OCI-LY3 (cell line): ENCODE measurements around the gene NPB.
A peak's percentile ranks its signal among the peaks of the same experiment; 100 is the strongest.

Experiments
- H2AFZ ChIP-seq: fragments of 200-600, 300-600 bp; shearing (Covaris generic); 2 replicates; pipeline ENCODE4 v1.6.0; 2014; ENCODE audit warnings: antibody characterized with exemption, low read depth, low read length
- H3K27ac ChIP-seq: fragments of 200-600, 300-600 bp; sonication (generic); 2 replicates; pipeline ENCODE4 v1.5.1; 2014; ENCODE audit warnings: mild to moderate bottlenecking, low read length, moderate library complexity, mixed read lengths
- H3K27me3 ChIP-seq: fragments of 200-600, 300-600 bp; sonication (generic); 2 replicates; pipeline ENCODE4 v1.6.1; 2014; ENCODE audit warnings: low read depth, low read length, mixed read lengths
- H3K36me3 ChIP-seq: fragments of 200-600, 300-600 bp; sonication (generic); replicated peaks from 2 replicates; pipeline ENCODE3; 2014; ENCODE audit warnings: low read depth, low read length, mixed read lengths
- H3K4me1 ChIP-seq: fragments of 300-600, 200-600 bp; sonication (generic); 2 replicates; pipeline ENCODE4 v1.6.1; 2014; ENCODE audit warnings: low read length, mixed read lengths
- H3K4me2 ChIP-seq: fragments of 200-600, 300-600 bp; sonication (generic); 2 replicates; pipeline ENCODE4 v1.6.1; 2014; ENCODE audit warnings: low read length, mixed read lengths
- H3K4me3 ChIP-seq: fragments of 300-600, 200-600 bp; sonication (generic); 2 replicates; pipeline ENCODE4 v1.5.1; 2014; ENCODE audit warnings: antibody characterized with exemption, mild to moderate bottlenecking, low read length, moderate library complexity
- H3K79me2 ChIP-seq: fragments of 300-600, 200-600 bp; shearing (Covaris generic); 2 replicates; pipeline ENCODE4 v1.6.1; 2014; ENCODE audit warnings: mild to moderate bottlenecking, low read length, mixed read lengths
- H3K9ac ChIP-seq: fragments of 300-600, 200-600 bp; shearing (Covaris generic); 2 replicates; pipeline ENCODE4 v1.6.0; 2014; ENCODE audit warnings: mild to moderate bottlenecking, low read length, moderate library complexity
- H3K9me3 ChIP-seq: fragments of 200-600, 300-600 bp; shearing (Covaris generic); 2 replicates; pipeline ENCODE4 v1.6.1; 2014; ENCODE audit warnings: low read length, mixed read lengths; ENCODE audit not compliant: insufficient read depth
- H4K20me1 ChIP-seq: fragments of 200-600, 300-600 bp; sonication (generic); 2 replicates; pipeline ENCODE4 v1.6.1; 2016; ENCODE audit warnings: low read length, mixed read lengths; ENCODE audit not compliant: insufficient read depth
- CTCF ChIP-seq: fragments of 200-600, 300-600 bp; sonication (generic); IDR thresholded peaks from 2 replicates; pipeline ENCODE4 v1.5.1; 2014; ENCODE audit warnings: antibody characterized with exemption, low read length, low read depth
- EZH2phosphoT487 ChIP-seq: fragments of 200-600 bp; shearing (Covaris generic); IDR thresholded peaks from 2 replicates; pipeline ENCODE4 v1.6.1; 2018; ENCODE audit warnings: antibody characterized with exemption, mixed run types, low read depth

Gene NPB

GRCh38 chr17:81940538-81941483 is 38.8 kb downstream of the NPB start:
- Histone ChIP-seq H4K20me1 (no peaks in the 10 kb centered on the region), H3K4me2 (no peak overlapping the region)

GRCh38 chr17:81941484-81942166 is 39.6 kb downstream of the NPB start:
- Histone ChIP-seq H3K4me2 (peak overlapping the region; percentile 36), H3K27me3 (peaks cover 12% of the 10 kb centered on the region; the same call in 1 of the 2 replicates), H4K20me1 (no peaks in the 10 kb centered on the region), H3K4me1 (peaks cover 14% of the 10 kb centered on the region), H3K9me3 (no peaks in the 10 kb centered on the region), H2AFZ (no peak overlapping the region), H3K4me3 (peak overlapping the region; percentile 10; the same call in 1 of the 2 replicates), H3K36me3 (no peaks in the 10 kb centered on the region), H3K9ac (no peak overlapping the region), H3K27ac (no peak overlapping the region), H3K79me2 (peaks cover 3% of the 10 kb centered on the region; the same call in 1 of the 2 replicates)
- TF ChIP-seq EZH2phosphoT487 (no peak), CTCF (no peak)

More at GRCh38 chr17:81940538-81941483, 38.8 kb downstream of the NPB start:
- H3K9me3 ChIP-seq = no peaks in the 10 kb centered on the region
- no peak overlapping the region for H3K27ac ChIP-seq
- peaks cover 14% of the 10 kb centered on the region for H3K4me1 ChIP-seq
- TF ChIP-seq CTCF (no peak), EZH2phosphoT487 (no peak)
- H3K9ac ChIP-seq = no peak overlapping the region
- peaks cover 12% of the 10 kb centered on the region; the same call in 1 of the 2 replicates for H3K27me3 ChIP-seq
- H3K36me3 ChIP-seq = no peaks in the 10 kb centered on the region
- H3K4me3 ChIP-seq = no peak overlapping the region
- peaks cover 6% of the 10 kb centered on the region; the same call in 1 of the 2 replicates for H3K79me2 ChIP-seq
- H2AFZ ChIP-seq = no peak overlapping the region

GRCh38 chr17:81942167-81942553 is 40.1 kb downstream of the NPB start:
- Histone ChIP-seq H2AFZ (no peak overlapping the region), H4K20me1 (no peaks in the 10 kb centered on the region), H3K9ac (no peak overlapping the region), H3K4me3 (peak overlapping the region; percentile 10; the same call in 1 of the 2 replicates), H3K27me3 (peaks cover 12% of the 10 kb centered on the region; the same call in 1 of the 2 replicates), H3K9me3 (no peaks in the 10 kb centered on the region), H3K4me2 (peak overlapping the region; percentile 36), H3K27ac (no peak overlapping the region), H3K4me1 (peaks cover 14% of the 10 kb centered on the region), H3K79me2 (no peaks in the 10 kb centered on the region), H3K36me3 (no peaks in the 10 kb centered on the region)
- no peak for TF ChIP-seq CTCF
- TF ChIP-seq EZH2phosphoT487 = no peak

GRCh38 chr17:81944858-81945257 is 42.8 kb downstream of the NPB start:
- peaks cover 14% of the 10 kb centered on the region for H3K4me1 ChIP-seq
- no peak overlapping the region for H3K9ac ChIP-seq
- H3K27ac ChIP-seq = no peak overlapping the region
- H3K27me3 ChIP-seq = peaks cover 12% of the 10 kb centered on the region; the same call in 1 of the 2 replicates
- no peak overlapping the region for H3K4me2 ChIP-seq
- H3K79me2 ChIP-seq = no peaks in the 10 kb centered on the region
- no peaks in the 10 kb centered on the region for H3K36me3 ChIP-seq
- no peak overlapping the region for H2AFZ ChIP-seq
- H4K20me1 ChIP-seq = no peaks in the 10 kb centered on the region
- no peak overlapping the region for H3K4me3 ChIP-seq
- no peak for TF ChIP-seq CTCF
- no peak for TF ChIP-seq EZH2phosphoT487
- no peaks in the 10 kb centered on the region for H3K9me3 ChIP-seq
